Stomach (tissue), 9 donors: Measurements from ENCODE around the gene ANKRD31. TPM values are rescaled to one million over a fixed set of nuclear protein-coding genes. Genes with fewer than 3 reads are reported as not detected.
"Not testable (repeated sequence)": the region's sequence is repeated elsewhere in the genome, so short reads cannot be mapped to it uniquely, and the experiment has no call there.

ENCODE experiments used
- DNase-seq, 2 donors: peaks; one replicate each; pipeline versions ENCODE4 v3.0.0 to v3.0.0-alpha.2; 2013 to 2019
- H3K27ac ChIP-seq, 5 donors: fragments of 200-600 bp in 4 of 5; sonication (generic) in 4 of 5; one replicate each; pipeline ENCODE4 v1.5.1; 2013 to 2019; ENCODE audit warnings: mild to moderate bottlenecking in 1 of 5, moderate library complexity in 1 of 5
- H3K27me3 ChIP-seq, 3 donors: fragments of 200-600 bp; sonication (generic); one replicate each; pipeline ENCODE4 v1.5.1; 2017 to 2019; ENCODE audit warnings: mixed run types in 1 of 3
- H3K36me3 ChIP-seq, 4 donors: fragments of 200-600 bp; sonication (generic); 1 replicate in 3 of 4; 2 replicates in 1 of 4; pipeline ENCODE4 v1.5.1; 2016 to 2019
- H3K4me1 ChIP-seq, 4 donors: fragments of 200-600 bp; sonication (generic); one replicate each; pipeline ENCODE4 v1.5.1; 2016 to 2019
- H3K4me3 ChIP-seq, 4 donors: fragments of 200-600 bp; sonication (generic) in 3 of 4; one replicate each; pipeline ENCODE4 v1.5.1; 2016 to 2019; ENCODE audit warnings: mild to moderate bottlenecking in 1 of 4
- H3K9me3 ChIP-seq, 4 donors: fragments of 200-600 bp; sonication (generic); one replicate each; pipeline ENCODE4 v1.5.1; 2016 to 2019
- EP300 ChIP-seq: sonication (generic); formaldehyde crosslinking; IDR thresholded peaks from one replicate; pipeline ENCODE4 v1.6.1; 2017; ENCODE audit warnings: antibody characterized with exemption
- POLR2A ChIP-seq, 4 donors: fragments of 450-650 bp; IDR thresholded peaks; one replicate each; pipeline ENCODE4 v1.6.1; 2016; ENCODE audit warnings: antibody characterized with exemption in 4 of 4, control low read depth in 2 of 4, mild to moderate bottlenecking in 1 of 4, moderate library complexity in 1 of 4
- POLR2AphosphoS5 ChIP-seq, 3 donors: sonication (generic); formaldehyde crosslinking; IDR thresholded peaks; one replicate each; pipeline ENCODE4 v1.6.1; 2016; ENCODE audit warnings: antibody characterized with exemption in 3 of 3
- WGBS, 5 donors: extraction: QIAGEN DNeasy Blood & Tissue Kit in 3 of 5; methylation state at CpG; one replicate each; pipeline versions ENCODE4 v1.1.5 to v1.1.7; 2013 to 2018; 5-methylcytosine and 5-hydroxymethylcytosine counted together
- intact Hi-C: fragments of 100-400 bp; cut with DNase I; formaldehyde crosslinking; loops from one replicate; pipeline ENCODE4 v1.15.1; 2023; ENCODE audit warnings: low total_unique reads
- polyA plus RNA-seq, 3 donors: library from polyadenylated mRNA; stranded (reverse); fragments of 200-250 nt; gene quantifications; one replicate each; pipeline ENCODE4 v1.2.3, GENCODE V29; 2013
- total RNA-seq, 5 donors: library from RNA; depleted of rRNA; stranded (reverse); fragments of >200 nt; gene quantifications; one replicate each; pipeline versions ENCODE4 v1.1.0 to v1.2.3, GENCODE V29; 2014 to 2016
- TF ChIP-seq, protein P1 (sequence below), 7 experiments: fragments of 450-650 bp in 4 of 7; fragments of 200-600 bp in 3 of 7; sonication (generic) in 3 of 7; IDR thresholded peaks; one replicate each; pipeline ENCODE4 v1.5.1; 2016 to 2019; ENCODE audit warnings: antibody characterized with exemption in 7 of 7, control low read depth in 2 of 7, mild to moderate bottlenecking in 1 of 7
- donor health status: healthy with polysubstance abuse.
- donor health status: Bipolar disorder and iron deficiency.
- donor health status: healthy.

Gene ANKRD31
- total and polyA plus RNA-seq, 8 donors, result 0.08 to 1.1 (median 0.14) TPM; not detected in 5

DNA sequence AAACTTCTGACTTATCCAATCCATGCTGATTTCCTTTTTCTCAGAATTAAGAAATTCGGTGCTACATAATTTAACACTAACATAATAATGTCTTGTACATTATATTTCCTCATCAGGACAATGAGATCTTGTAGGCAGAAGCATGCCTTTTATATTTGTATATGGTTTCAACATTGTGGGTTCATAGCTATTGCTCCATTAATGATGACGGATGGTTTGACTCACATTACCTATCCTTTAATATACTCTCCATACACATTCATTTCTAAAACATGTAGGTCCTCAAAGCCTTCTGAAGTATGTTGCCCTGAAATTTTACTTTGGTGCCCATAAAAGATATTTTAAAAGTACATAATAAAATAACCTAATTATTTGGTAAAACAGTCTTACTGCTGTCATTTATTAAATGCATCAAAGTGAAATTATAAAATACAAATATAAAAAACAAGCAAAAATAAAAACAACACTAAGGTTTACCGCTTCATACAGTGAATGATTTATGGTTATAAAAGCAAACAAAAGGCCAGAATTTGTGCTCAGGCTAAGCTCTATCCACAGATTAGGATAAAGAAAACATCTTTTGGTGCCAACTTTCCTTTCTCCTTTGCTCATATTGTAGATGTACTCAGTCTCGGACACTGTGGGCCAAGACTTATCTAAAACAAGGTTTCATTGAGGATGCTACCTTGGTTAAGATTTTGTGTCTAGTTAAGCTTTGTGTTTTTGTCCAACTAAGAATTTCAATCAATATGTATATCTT, 123.1 kb downstream of the ANKRD31 start:
- intact Hi-C loops, result no loop called here
- DNase-seq, result no peak
- TF ChIP-seq POLR2AphosphoS5 (IDR thresholded peaks at IDR 0.05), result no peak
- TF ChIP-seq POLR2A (IDR thresholded peaks at IDR 0.05), result no peak
- no peak for TF ChIP-seq EP300
- TF ChIP-seq, protein P1, sequence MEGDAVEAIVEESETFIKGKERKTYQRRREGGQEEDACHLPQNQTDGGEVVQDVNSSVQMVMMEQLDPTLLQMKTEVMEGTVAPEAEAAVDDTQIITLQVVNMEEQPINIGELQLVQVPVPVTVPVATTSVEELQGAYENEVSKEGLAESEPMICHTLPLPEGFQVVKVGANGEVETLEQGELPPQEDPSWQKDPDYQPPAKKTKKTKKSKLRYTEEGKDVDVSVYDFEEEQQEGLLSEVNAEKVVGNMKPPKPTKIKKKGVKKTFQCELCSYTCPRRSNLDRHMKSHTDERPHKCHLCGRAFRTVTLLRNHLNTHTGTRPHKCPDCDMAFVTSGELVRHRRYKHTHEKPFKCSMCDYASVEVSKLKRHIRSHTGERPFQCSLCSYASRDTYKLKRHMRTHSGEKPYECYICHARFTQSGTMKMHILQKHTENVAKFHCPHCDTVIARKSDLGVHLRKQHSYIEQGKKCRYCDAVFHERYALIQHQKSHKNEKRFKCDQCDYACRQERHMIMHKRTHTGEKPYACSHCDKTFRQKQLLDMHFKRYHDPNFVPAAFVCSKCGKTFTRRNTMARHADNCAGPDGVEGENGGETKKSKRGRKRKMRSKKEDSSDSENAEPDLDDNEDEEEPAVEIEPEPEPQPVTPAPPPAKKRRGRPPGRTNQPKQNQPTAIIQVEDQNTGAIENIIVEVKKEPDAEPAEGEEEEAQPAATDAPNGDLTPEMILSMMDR (IDR thresholded peaks at IDR 0.05), result no peak
- Histone ChIP-seq H3K4me3 (no peak overlapping the region), H3K36me3 (no peaks in the 10 kb centered on the region), H3K9me3 (no peaks in the 10 kb centered on the region), H3K4me1 (no peaks in the 10 kb centered on the region), H3K27ac (no peak overlapping the region), H3K27me3 (no peaks in the 10 kb centered on the region)
- 59 to 72% (median 67%) methylated on average over 4 of the region's 4 CpGs for WGBS, 5 donors

DNA sequence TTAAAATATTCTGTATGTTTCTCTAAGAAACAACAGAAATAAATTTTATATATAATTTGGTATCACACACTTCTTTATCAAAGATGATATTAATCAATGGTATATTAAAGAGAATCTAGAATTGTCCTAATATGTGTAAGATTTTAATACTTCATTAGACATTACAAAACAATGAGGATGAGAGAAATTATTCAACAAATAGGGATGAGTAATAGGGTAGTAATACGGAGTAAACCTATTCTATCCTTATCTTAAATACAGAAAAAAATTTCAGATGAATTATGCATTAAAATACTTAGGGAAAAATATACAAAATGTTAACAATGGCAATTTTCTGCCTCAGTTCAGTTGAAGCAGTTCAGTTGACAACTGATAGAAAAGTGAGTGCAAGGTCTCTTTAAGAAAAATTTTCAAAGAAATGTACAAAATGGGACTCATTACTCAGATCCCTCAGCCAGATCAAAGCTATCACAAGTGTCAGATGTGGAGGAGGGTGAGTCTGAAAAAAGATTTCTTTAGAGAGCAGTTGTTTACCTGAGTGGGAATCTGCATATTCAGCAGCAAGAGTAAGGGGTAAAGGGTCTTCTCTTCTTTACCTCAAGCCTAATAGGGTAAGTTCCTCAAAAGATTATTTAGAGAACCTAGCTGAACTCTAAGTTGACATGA, 127.6 kb downstream of the ANKRD31 start:
- TF ChIP-seq, protein P1 (IDR thresholded peaks at IDR 0.05), result no peak
- TF ChIP-seq POLR2A (IDR thresholded peaks at IDR 0.05) (no peak), EP300 (no peak), POLR2AphosphoS5 (IDR thresholded peaks at IDR 0.05) (no peak)
- Histone ChIP-seq H3K27me3 (no peaks in the 10 kb centered on the region), H3K4me3 (no peak overlapping the region), H3K27ac (no peak overlapping the region), H3K36me3 (no peaks in the 10 kb centered on the region), H3K9me3 (no peaks in the 10 kb centered on the region), H3K4me1 (no peaks in the 10 kb centered on the region)
- WGBS, 5 donors, result 71 to 88% (median 85%) methylated on average over 1 of the region's 1 CpG
- DNase-seq, result no peak
- intact Hi-C loops, result no loop called here

DNA sequence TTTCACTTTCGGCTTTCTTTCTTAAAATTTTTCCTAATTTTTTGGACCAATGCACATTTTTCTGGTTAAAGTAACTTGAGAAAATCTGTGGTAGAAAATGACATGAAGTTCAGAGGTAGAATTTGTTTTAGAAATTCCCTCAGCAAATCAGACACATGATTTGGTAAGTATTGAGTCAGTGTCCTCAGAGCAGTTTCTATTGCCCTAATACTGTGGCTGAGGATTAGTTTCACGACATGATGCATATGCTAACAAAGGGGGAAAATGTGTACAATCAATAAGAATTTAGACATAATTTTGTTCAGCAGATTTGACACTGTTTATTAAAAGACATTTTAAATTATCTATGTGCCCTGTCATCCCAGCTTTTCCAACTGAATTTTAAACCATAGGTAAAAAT, 128.2 kb downstream of the ANKRD31 start:
- Histone ChIP-seq H3K9me3 (no peaks in the 10 kb centered on the region), H3K4me1 (no peaks in the 10 kb centered on the region), H3K27me3 (no peaks in the 10 kb centered on the region), H3K27ac (no peak overlapping the region), H3K36me3 (no peaks in the 10 kb centered on the region), H3K4me3 (no peak overlapping the region)
- TF ChIP-seq EP300 (no peak), POLR2A (IDR thresholded peaks at IDR 0.05) (no peak), POLR2AphosphoS5 (IDR thresholded peaks at IDR 0.05) (no peak)
- TF ChIP-seq, protein P1 (IDR thresholded peaks at IDR 0.05), result no peak
- intact Hi-C loops, result no loop called here
- no peak for DNase-seq
- 74 to 86% (median 82%) methylated on average over 2 of the region's 2 CpGs for WGBS, 5 donors

DNA sequence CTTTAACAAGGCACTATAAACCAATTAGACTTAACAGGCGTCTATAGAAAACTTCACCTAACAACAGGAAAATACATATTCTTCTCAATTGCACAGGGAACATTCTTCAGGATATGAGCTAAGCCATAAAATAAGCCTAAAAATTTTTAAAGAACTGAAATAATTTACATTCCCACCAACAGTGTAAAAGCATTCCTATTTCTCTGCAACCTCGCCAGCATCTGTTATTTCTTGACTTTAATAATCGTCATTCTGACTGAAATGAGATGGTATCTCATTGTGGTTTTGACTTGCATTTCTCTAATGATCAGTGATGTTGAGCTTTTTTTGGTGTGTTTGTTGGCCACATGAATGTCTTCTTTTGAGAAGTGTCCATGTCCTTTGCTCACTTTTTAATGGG, 140.7 kb downstream of the ANKRD31 start:
- H3K36me3 ChIP-seq, H3K27ac ChIP-seq, H3K4me1 ChIP-seq, H3K4me3 ChIP-seq, DNase-seq, intact Hi-C loops, H3K27me3 ChIP-seq, H3K9me3 ChIP-seq: not testable (repeated sequence)
- 76 to 85% (median 80%) methylated on average over 3 of the region's 3 CpGs for WGBS, 5 donors

DNA sequence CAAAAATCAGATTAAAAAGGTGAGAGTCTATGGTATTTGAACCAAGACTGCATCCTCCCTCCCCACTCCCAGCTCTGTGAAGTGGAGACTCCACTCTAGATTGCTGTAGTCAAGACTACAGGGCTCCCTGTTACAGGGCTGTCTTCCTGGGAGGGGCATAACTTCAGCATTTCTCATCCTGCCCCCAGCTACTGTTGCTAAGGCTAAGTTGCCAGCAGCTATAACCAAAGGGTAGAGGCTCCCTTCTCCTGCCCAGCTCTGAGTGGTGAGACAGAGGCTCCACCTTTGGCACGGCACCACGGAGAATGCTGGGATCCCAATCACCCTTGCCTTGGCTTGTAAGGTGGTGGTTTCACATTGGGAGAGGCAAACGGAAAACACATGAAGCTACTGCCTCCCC, 145.1 kb downstream of the ANKRD31 start:
- Histone ChIP-seq H3K4me1 (peaks cover 0 to 5% (median 0%) of the 10 kb centered on the region in 4 donors), H3K27me3 (no peaks in the 10 kb centered on the region), H3K4me3 (no peak overlapping the region), H3K36me3 (no peaks in the 10 kb centered on the region), H3K9me3 (no peaks in the 10 kb centered on the region), H3K27ac (no peak overlapping the region)
- DNase-seq, result no peak
- TF ChIP-seq, protein P1 (IDR thresholded peaks at IDR 0.05), result no peak
- TF ChIP-seq POLR2A (IDR thresholded peaks at IDR 0.05), result no peak
- no peak for TF ChIP-seq EP300
- no peak for TF ChIP-seq POLR2AphosphoS5 (IDR thresholded peaks at IDR 0.05)
- intact Hi-C loops, result no loop called here
- WGBS, 5 donors, result 91 to 95% (median 91%) methylated on average over 3 of the region's 3 CpGs
